OCI-LY1 (cell line): ENCODE measurements around the gene SORCS3.

ENCODE experiments used
- EZH2 ChIP-seq: fragments of 200-600 bp; sonication (generic), shearing (Covaris generic); IDR thresholded peaks from 2 replicates; pipeline ENCODE4 v1.8.0; 2017; ENCODE audit warnings: borderline replicate concordance, mixed run types, mild to moderate bottlenecking, antibody characterized with exemption, low read length, moderate library complexity, mixed read lengths
- TF ChIP-seq, protein P1 (sequence below): fragments of 200-600 bp; sonication (generic), shearing (Covaris generic); IDR thresholded peaks from 2 replicates; pipeline ENCODE4 v1.5.1; 2017; ENCODE audit warnings: mild to moderate bottlenecking, antibody characterized with exemption, low read length, moderate library complexity, mixed read lengths

DNA sequence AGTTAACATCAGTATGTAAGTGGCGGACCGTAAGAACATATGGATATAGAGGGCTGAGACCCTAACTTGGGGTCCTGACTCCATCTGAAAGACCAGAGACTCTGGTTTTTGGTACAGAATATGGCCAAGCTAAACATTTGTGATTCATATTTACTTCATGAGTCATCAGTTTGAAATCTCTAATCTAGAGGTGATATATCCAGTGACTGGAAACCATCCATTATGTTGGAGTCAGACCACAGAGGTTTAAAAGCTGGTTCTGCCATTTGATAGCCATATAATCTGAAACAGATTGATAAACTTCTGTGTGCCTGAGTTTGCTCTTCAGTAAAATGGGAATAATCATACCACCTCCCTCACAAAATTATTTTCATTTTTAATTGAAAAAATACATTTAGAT lies 505.3 kb downstream of the SORCS3 start:
- TF ChIP-seq, protein P1, sequence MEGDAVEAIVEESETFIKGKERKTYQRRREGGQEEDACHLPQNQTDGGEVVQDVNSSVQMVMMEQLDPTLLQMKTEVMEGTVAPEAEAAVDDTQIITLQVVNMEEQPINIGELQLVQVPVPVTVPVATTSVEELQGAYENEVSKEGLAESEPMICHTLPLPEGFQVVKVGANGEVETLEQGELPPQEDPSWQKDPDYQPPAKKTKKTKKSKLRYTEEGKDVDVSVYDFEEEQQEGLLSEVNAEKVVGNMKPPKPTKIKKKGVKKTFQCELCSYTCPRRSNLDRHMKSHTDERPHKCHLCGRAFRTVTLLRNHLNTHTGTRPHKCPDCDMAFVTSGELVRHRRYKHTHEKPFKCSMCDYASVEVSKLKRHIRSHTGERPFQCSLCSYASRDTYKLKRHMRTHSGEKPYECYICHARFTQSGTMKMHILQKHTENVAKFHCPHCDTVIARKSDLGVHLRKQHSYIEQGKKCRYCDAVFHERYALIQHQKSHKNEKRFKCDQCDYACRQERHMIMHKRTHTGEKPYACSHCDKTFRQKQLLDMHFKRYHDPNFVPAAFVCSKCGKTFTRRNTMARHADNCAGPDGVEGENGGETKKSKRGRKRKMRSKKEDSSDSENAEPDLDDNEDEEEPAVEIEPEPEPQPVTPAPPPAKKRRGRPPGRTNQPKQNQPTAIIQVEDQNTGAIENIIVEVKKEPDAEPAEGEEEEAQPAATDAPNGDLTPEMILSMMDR: no peak
- TF ChIP-seq EZH2: no peak
